Heart left ventricle (tissue), 16 donors: ENCODE data around the gene GRIFIN. TPM values are rescaled to one million over a fixed set of nuclear protein-coding genes. Genes with fewer than 3 reads are reported as not detected.

Experiments
- ATAC-seq, 4 donors: fragments of 200-7000 bp; cut with Tn5 transposase; one replicate each; pipeline ENCODE4 v1.9.1; 2020 to 2022; ENCODE audit warnings: moderate library complexity in 4 of 4, mild to moderate bottlenecking in 3 of 4, moderate number of reproducible peaks in 1 of 4
- DNase-seq, 5 donors: peaks; one replicate each; pipeline ENCODE4 v3.0.0-alpha.2; 2020
- H3K27ac ChIP-seq, 12 donors: fragments of 200-600 bp; sonication (generic) in 4 of 12; one replicate each; pipeline versions ENCODE4 v1.5.0 to v1.8.0; 2016 to 2022; ENCODE audit warnings: mild to moderate bottlenecking in 2 of 12
- H3K27me3 ChIP-seq, 9 donors: fragments of 200-600 bp; sonication (generic) in 2 of 9; one replicate each; pipeline versions ENCODE4 v1.5.1 to v1.8.0; 2016 to 2022; ENCODE audit warnings: mild to moderate bottlenecking in 3 of 9
- H3K36me3 ChIP-seq, 9 donors: fragments of 200-600 bp; sonication (generic) in 2 of 9; one replicate each; pipeline versions ENCODE4 v1.5.0 to v1.8.0; 2018 to 2022; ENCODE audit warnings: mild to moderate bottlenecking in 2 of 9
- H3K4me1 ChIP-seq, 12 donors: fragments of 200-600 bp; sonication (generic) in 4 of 12; one replicate each; pipeline versions ENCODE4 v1.5.0 to v1.8.0; 2016 to 2022; ENCODE audit warnings: mild to moderate bottlenecking in 3 of 12
- H3K4me3 ChIP-seq, 12 donors: fragments of 200-600 bp; sonication (generic) in 4 of 12; one replicate each; pipeline versions ENCODE4 v1.5.0 to v1.8.0; 2017 to 2022; ENCODE audit warnings: mild to moderate bottlenecking in 9 of 12, moderate library complexity in 4 of 12
- H3K9me3 ChIP-seq, 12 donors: fragments of 200-600 bp; sonication (generic) in 4 of 12; one replicate each; pipeline versions ENCODE4 v1.5.0 to v1.8.0; 2016 to 2022; ENCODE audit warnings: mild to moderate bottlenecking in 1 of 12
- POLR2A ChIP-seq, 2 donors: fragments of 450-650 bp; IDR thresholded peaks; one replicate each; pipeline ENCODE4 v1.6.1; 2017; ENCODE audit warnings: antibody characterized with exemption in 2 of 2, mild to moderate bottlenecking in 2 of 2, moderate library complexity in 2 of 2
- WGBS, 4 donors: extraction: QIAGEN DNeasy Blood & Tissue Kit in 2 of 4; methylation state at CpG; one replicate each; pipeline versions ENCODE4 v1.1.5 to v1.1.7; 2013 to 2018; 5-methylcytosine and 5-hydroxymethylcytosine counted together
- intact Hi-C, 10 donors: fragments of 100-400 bp; cut with DNase I; formaldehyde crosslinking; loops; one replicate each; pipeline versions ENCODE4 v1.11.1 to v1.14.2; 2022
- polyA plus RNA-seq, 2 donors: library from polyadenylated mRNA; stranded (reverse); fragments of 200-250 nt; gene quantifications; one replicate each; pipeline ENCODE4 v1.2.3, GENCODE V29; 2013
- total RNA-seq, 9 donors: library from RNA; depleted of rRNA in 2 of 9; stranded (reverse); fragments of >200 nt in 2 of 9; fragmentation: NEBNext Ultra II Directional in 3 of 9; extraction: Animal tissue kit (Norgen Biotek cat#: 25700) in 3 of 9; gene quantifications; one replicate each; pipeline versions ENCODE4 v1.1.0 to v1.2.4, GENCODE V29; 2016 to 2023
- TF ChIP-seq, protein P1 (sequence below), 12 donors: fragments of 200-600 bp; sonication (generic) in 4 of 12; IDR thresholded peaks; one replicate each; pipeline versions ENCODE4 v1.5.0 to v1.8.0; 2018 to 2022; ENCODE audit warnings: antibody characterized with exemption in 12 of 12, mild to moderate bottlenecking in 5 of 12
- donor health status: ischemic (EF 13 %, LVEDD 7.1; RV severe dilation, severe dysfunction).
- donor health status: healthy with polysubstance abuse.
- donor health status: DM: no; HTN: yes; CAD: no.
- donor health status: DM: no; HTN: no; CAD: no.
- donor health status: ischemic (EF 25% LVEDD 6.9; RV normal size, moderate dysfunction).
- donor health status: ischemic (EF 25% LVEDD 5.7; RV mildly dilated, moderate dysfunction).
- donor health status: healthy.
- donor health status: DM: yes; HTN: yes; CAD: no.
- donor health status: ischemic (EF 35%, LVEDD 5.7; RV mildly dilated, moderate dysfunction).
- donor health status: nonischemic (EF 11% LVEDD 7.7; RV severe dilation, severe dysfunction).
- donor health status: DM: yes; HTN: yes; CAD: no.
- donor health status: PGD.
- donor health status: ischemic (EF 29% LVEDD 5.4; RV normal size, mild dysfunction).
- donor health status: nonischemic (EF 23%, LVEDD 6.1; RV moderate dilation, normal function).

Gene GRIFIN
- total and polyA plus RNA-seq, 11 donors: not detected

DNA sequence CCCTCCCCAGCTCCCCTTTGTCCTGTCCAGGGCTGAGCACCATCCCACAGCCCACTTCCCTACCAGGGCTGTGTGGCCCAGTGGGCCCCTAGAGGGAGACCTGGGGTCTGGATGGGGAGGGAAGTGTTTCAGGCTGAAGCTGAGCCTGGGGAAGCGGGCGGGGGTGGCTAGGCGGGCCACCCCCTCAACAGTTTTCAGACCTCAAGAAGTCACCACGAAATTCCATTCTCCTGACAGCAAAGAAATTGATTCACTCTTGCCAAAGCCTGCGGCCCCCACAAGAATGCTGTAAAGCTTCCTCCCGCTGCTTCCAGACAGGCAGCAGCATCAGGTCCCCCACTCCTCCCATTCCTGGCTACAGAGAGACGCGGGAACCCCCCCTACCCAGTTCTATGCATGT, 40.8 kb upstream of the GRIFIN start:
- H3K9me3 ChIP-seq: no peaks in the 10 kb centered on the region
- H3K36me3 ChIP-seq: no peaks in the 10 kb centered on the region
- WGBS, 4 donors: 69 to 76% (median 74%) methylated on average over 8 of the region's 8 CpGs
- intact Hi-C loops: loop anchor here in 2 of 10 donors (5.0 kb wide), 2 partner anchors 35 kb away; no protein-coding TSS in a partner anchor
- H3K4me1 ChIP-seq: peaks cover 5 to 45% (median 26%) of the 10 kb centered on the region in 12 donors
- no peak overlapping the region for H3K4me3 ChIP-seq
- peaks cover 0 to 18% (median 0%) of the 10 kb centered on the region in 9 donors for H3K27me3 ChIP-seq
- ATAC-seq: peak in 1 of 4 donors; percentile 3
- DNase-seq: no peak
- TF ChIP-seq, protein P1, sequence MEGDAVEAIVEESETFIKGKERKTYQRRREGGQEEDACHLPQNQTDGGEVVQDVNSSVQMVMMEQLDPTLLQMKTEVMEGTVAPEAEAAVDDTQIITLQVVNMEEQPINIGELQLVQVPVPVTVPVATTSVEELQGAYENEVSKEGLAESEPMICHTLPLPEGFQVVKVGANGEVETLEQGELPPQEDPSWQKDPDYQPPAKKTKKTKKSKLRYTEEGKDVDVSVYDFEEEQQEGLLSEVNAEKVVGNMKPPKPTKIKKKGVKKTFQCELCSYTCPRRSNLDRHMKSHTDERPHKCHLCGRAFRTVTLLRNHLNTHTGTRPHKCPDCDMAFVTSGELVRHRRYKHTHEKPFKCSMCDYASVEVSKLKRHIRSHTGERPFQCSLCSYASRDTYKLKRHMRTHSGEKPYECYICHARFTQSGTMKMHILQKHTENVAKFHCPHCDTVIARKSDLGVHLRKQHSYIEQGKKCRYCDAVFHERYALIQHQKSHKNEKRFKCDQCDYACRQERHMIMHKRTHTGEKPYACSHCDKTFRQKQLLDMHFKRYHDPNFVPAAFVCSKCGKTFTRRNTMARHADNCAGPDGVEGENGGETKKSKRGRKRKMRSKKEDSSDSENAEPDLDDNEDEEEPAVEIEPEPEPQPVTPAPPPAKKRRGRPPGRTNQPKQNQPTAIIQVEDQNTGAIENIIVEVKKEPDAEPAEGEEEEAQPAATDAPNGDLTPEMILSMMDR (IDR thresholded peaks at IDR 0.05): no peak
- TF ChIP-seq POLR2A (IDR thresholded peaks at IDR 0.05): no peak
- peak overlapping the region in 3 of 12 donors; percentile 34 to 86 (median 59) for H3K27ac ChIP-seq

DNA sequence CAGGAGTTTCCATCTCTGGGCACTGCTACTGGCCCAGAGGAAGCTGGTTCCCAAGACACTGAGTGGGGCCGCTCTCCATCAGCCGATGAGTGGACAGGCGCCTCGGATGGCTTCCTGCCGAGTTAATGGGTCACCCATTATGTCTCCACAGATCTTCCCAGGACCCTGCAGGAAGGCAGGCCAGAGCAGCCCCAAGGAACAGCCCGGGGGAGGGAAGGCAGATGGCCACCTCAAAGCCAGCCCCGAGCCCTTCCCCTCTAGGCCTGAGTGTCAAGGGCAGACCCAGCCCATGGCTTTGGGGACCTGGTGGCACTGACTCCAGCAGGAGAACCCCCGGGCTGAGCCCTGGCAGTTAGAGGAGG, 40.0 kb upstream of the GRIFIN start:
- Histone ChIP-seq H3K36me3 (no peaks in the 10 kb centered on the region), H3K9me3 (no peaks in the 10 kb centered on the region), H3K27me3 (peaks cover 0 to 9% (median 0%) of the 10 kb centered on the region in 9 donors), H3K4me3 (no peak overlapping the region), H3K4me1 (peaks cover 7 to 45% (median 31%) of the 10 kb centered on the region in 12 donors), H3K27ac (peak overlapping the region in 2 of 12 donors; percentile 20 to 86)
- DNase-seq: no peak
- ATAC-seq: no peak
- intact Hi-C loops: loop anchor here in 2 of 10 donors (5.0 kb wide), 2 partner anchors 34 to 36 kb away; no protein-coding TSS in a partner anchor
- TF ChIP-seq, protein P1 (IDR thresholded peaks at IDR 0.05): no peak
- no peak for TF ChIP-seq POLR2A (IDR thresholded peaks at IDR 0.05)
- 77 to 80% (median 80%) methylated on average over 3 to 8 of the region's 8 CpGs; no CpG with 5 or more reads in 1 of the 4 donors for WGBS, 4 donors

GRCh38 chr7:2515424-2516193, 39.4 kb upstream of the GRIFIN start:
- Histone ChIP-seq H3K4me1 (peaks cover 8 to 48% (median 36%) of the 10 kb centered on the region in 12 donors), H3K27ac (no peak overlapping the region), H3K4me3 (no peak overlapping the region), H3K9me3 (no peaks in the 10 kb centered on the region), H3K27me3 (peaks cover 0 to 3% (median 0%) of the 10 kb centered on the region in 9 donors), H3K36me3 (no peaks in the 10 kb centered on the region)
- intact Hi-C loops: loop anchor here in 2 of 10 donors (5.0 kb wide), 2 partner anchors 33 to 37 kb away; no protein-coding TSS in a partner anchor
- no peak for ATAC-seq
- no peak for DNase-seq
- 93 to 94% (median 94%) methylated on average over 9 to 15 of the region's 15 CpGs for WGBS, 4 donors
- TF ChIP-seq, protein P1 (IDR thresholded peaks at IDR 0.05): no peak
- TF ChIP-seq POLR2A (IDR thresholded peaks at IDR 0.05): no peak
